Upper lobe of right lung (tissue), 1 donor: Measurements from ENCODE around the gene EYS. TPM values are rescaled to one million over a fixed set of nuclear protein-coding genes. Genes with fewer than 3 reads are reported as not detected.

ENCODE experiments used
- ATAC-seq: fragments of 200-7000 bp; cut with Tn5 transposase; one replicate; pipeline ENCODE4 v1.9.1; 2020; ENCODE audit warnings: mild to moderate bottlenecking, moderate library complexity
- DNase-seq: peaks from one replicate; pipeline ENCODE4 v3.0.0-alpha.2; 2020
- H3K27ac ChIP-seq: fragments of 200-600 bp; one replicate; pipeline ENCODE4 v1.8.0; 2022
- H3K27me3 ChIP-seq: fragments of 200-600 bp; one replicate; pipeline ENCODE4 v1.8.0; 2022; ENCODE audit warnings: mild to moderate bottlenecking
- H3K36me3 ChIP-seq: fragments of 200-600 bp; one replicate; pipeline ENCODE4 v1.8.0; 2022
- H3K4me1 ChIP-seq: fragments of 200-600 bp; one replicate; pipeline ENCODE4 v1.8.0; 2022
- H3K4me3 ChIP-seq: fragments of 200-600 bp; one replicate; pipeline ENCODE4 v1.8.0; 2022; ENCODE audit warnings: mild to moderate bottlenecking
- H3K9me3 ChIP-seq: fragments of 200-600 bp; one replicate; pipeline ENCODE4 v1.8.0; 2022
- intact Hi-C: fragments of 100-400 bp; cut with DNase I; formaldehyde crosslinking; loops from one replicate; pipeline ENCODE4 v1.11.0; 2022
- total RNA-seq: library from RNA; stranded (reverse); fragmentation: NEBNext Ultra II Directional; extraction: Animal tissue kit (Norgen Biotek cat#: 25700); gene quantifications from one replicate; pipeline ENCODE4 v1.2.1, GENCODE V29; 2021
- TF ChIP-seq, protein P1 (sequence below): fragments of 200-600 bp; IDR thresholded peaks from one replicate; pipeline ENCODE4 v1.8.0; 2022; ENCODE audit warnings: antibody characterized with exemption
- donor health status: DM: no; HTN: yes; CAD: no; lungs with severe emphysema.

Gene EYS
- total RNA-seq, 1 donor from 2014 or later: not detected

DNA sequence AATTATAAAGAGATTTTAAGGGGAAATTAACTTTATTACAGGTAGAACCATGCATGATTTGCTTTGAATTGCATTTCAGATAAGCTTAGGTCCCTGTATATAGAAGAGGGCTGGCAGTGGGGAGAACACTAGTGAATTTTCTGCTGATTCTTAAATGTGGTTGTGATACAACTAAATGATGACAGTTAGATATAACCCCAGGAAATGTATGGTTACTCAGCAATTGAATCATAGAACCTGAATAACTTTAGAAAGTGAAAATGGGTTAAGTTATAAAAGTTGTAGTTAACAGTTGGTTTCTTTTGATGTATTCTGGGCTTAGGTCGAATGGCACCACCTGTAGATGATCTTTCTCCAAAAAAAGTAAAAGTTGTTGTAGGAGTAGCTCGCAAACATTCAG, 2001.3 kb downstream of the EYS start:
- Histone ChIP-seq H3K27ac (no peak overlapping the region), H3K4me3 (no peak overlapping the region), H3K27me3 (no peaks in the 10 kb centered on the region), H3K4me1 (no peaks in the 10 kb centered on the region), H3K36me3 (peaks cover 96% of the 10 kb centered on the region), H3K9me3 (no peaks in the 10 kb centered on the region)
- intact Hi-C loops: no loop called here
- ATAC-seq (no peak), DNase-seq (no peak)
- TF ChIP-seq, protein P1, sequence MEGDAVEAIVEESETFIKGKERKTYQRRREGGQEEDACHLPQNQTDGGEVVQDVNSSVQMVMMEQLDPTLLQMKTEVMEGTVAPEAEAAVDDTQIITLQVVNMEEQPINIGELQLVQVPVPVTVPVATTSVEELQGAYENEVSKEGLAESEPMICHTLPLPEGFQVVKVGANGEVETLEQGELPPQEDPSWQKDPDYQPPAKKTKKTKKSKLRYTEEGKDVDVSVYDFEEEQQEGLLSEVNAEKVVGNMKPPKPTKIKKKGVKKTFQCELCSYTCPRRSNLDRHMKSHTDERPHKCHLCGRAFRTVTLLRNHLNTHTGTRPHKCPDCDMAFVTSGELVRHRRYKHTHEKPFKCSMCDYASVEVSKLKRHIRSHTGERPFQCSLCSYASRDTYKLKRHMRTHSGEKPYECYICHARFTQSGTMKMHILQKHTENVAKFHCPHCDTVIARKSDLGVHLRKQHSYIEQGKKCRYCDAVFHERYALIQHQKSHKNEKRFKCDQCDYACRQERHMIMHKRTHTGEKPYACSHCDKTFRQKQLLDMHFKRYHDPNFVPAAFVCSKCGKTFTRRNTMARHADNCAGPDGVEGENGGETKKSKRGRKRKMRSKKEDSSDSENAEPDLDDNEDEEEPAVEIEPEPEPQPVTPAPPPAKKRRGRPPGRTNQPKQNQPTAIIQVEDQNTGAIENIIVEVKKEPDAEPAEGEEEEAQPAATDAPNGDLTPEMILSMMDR: no peak

DNA sequence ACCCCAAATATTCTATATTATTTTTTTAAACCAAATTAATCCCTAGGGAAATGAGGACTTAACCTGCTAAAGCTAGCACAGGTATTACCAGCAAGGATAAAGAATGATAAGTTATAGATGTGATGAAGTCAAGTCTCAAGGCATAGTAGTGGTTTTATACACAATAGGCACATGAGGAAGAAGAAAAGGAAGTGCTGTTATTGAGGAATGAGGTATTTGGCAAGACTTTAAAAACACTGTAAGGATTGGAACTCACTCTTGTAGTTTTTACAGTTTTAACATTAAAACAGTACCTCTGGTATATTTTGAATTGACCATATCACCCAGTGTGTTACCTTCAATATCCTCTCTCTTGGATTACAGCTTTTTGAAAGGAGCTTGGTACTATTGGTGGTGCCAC, 2016.8 kb downstream of the EYS start:
- Histone ChIP-seq H3K4me3 (no peak overlapping the region), H3K36me3 (peaks cover 18% of the 10 kb centered on the region), H3K27me3 (no peaks in the 10 kb centered on the region), H3K27ac (no peak overlapping the region), H3K9me3 (no peaks in the 10 kb centered on the region), H3K4me1 (no peaks in the 10 kb centered on the region)
- intact Hi-C loops: no loop called here
- no peak for DNase-seq
- TF ChIP-seq, protein P1: no peak
- peak; percentile 32 for ATAC-seq

DNA sequence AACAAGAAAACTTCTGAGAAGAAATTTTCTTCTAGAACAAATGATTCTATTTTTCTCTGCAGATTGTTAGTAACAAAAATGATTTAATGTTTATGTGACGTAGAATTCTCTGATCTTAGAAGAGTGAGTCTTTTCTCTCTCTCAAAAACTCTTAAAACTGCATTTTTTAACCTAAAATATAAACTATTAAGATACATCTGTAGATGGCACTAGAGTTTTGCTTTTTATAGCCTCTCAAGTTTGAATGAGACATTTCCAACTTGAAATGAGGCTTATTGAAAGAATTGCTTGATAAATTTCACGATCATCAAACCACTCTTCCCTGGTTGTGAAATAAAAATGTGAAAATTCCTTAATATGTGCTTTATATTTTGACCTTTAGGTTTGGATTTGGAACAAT, 2017.6 kb downstream of the EYS start:
- DNase-seq: no peak
- Histone ChIP-seq H3K36me3 (peaks cover 18% of the 10 kb centered on the region), H3K27me3 (no peaks in the 10 kb centered on the region), H3K27ac (no peak overlapping the region), H3K4me1 (no peaks in the 10 kb centered on the region), H3K4me3 (no peak overlapping the region), H3K9me3 (no peaks in the 10 kb centered on the region)
- intact Hi-C loops: no loop called here
- TF ChIP-seq, protein P1: no peak
- ATAC-seq: no peak

DNA sequence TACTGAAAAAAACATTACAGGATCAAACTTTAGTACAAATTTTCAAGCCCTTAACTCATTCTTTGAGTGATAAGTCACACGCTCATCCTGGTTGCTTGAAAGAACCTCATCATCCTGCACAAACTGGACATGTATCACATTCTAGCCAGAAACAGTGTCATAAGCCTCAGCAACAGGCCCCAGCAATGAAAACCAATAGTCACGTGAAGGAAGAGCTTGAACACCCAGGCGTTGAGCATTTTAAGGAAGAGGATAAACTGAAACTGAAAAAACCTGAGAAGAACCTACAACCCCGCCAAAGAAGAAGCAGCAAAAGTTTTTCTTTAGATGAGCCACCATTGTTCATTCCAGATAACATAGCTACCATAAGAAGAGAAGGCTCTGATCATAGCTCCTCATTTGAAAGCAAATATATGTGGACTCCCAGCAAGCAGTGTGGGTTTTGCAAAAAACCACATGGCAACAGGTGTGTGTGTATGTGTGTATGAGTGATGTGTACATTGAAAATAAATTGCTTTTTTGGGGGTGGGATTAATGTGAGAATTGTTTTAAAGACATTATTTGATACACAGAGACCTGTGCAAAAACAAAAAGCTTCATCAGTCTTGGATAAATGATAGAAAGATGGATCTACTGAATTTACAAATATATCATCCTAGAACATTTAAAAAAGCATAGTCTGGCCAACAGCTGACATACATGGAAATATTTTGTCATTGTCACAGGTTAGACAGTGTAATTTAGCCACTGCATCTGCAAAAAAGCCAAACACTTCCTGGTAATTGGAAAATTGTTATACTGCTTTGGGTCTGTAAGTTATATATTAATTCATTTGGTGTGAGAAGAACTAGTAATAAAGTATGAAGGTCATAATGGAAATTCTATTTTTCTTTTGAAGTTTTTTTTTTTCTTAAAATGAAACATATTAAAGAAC, 2021.3 kb downstream of the EYS start:
- TF ChIP-seq, protein P1: no peak
- H3K4me3 ChIP-seq: no peak overlapping the region
- no peaks in the 10 kb centered on the region for H3K27me3 ChIP-seq
- no peak overlapping the region for H3K27ac ChIP-seq
- intact Hi-C loops: no loop called here
- no peaks in the 10 kb centered on the region for H3K4me1 ChIP-seq
- H3K36me3 ChIP-seq: peaks cover 23% of the 10 kb centered on the region
- DNase-seq (no peak), ATAC-seq (peak; percentile 78)
- no peaks in the 10 kb centered on the region for H3K9me3 ChIP-seq

DNA sequence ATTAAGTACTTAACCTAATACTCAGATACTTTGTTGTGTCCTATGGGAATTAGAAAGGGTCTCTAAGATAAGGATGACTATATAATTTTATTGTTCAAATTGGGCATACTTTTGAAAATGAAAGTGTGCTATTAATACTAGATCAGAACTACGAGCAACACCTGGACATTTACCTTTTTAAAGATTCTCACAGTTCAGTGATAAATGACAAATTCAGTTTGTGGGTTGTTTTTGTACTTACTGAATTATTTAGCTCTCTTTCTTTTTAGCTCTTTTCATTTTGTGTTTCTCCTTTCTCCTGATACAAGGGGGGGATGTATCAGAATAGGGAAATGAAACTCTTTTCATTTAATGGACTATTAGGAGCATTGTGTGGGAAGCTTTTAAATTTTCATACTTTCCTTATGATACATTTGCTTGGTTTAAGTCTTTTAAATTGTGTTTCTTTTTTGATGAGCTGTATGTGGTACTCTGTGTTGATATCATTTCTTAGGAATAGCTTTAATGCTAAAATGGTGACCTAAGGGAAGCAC, 2023.9 kb downstream of the EYS start:
- Histone ChIP-seq H3K36me3 (peaks cover 23% of the 10 kb centered on the region), H3K4me3 (no peak overlapping the region), H3K27ac (no peak overlapping the region), H3K4me1 (no peaks in the 10 kb centered on the region), H3K27me3 (no peaks in the 10 kb centered on the region), H3K9me3 (no peaks in the 10 kb centered on the region)
- intact Hi-C loops: no loop called here
- TF ChIP-seq, protein P1: no peak
- DNase-seq (no peak), ATAC-seq (no peak)
